GM12878 (cell line): ENCODE data around the gene EIF2S2. TPM values are rescaled to one million over a fixed set of nuclear protein-coding genes. Genes with fewer than 3 reads are reported as not detected.

Experiments used
- ATAC-seq: fragments of 200-7000 bp; cut with Tn5 transposase; 3 replicates; pipeline ENCODE4 v1.9.1; 2020; ENCODE audit warnings: mild to moderate bottlenecking, moderate library complexity
- BruUV-seq: library from RNA; stranded (reverse); fragments of 400-500 nt; replicated peaks from 2 replicates; lab custom pipeline; 2021; lab: Mats Ljungman, UMichigan
- CTCF ChIA-PET: fragments of 300-600 bp; sonication (Branson Sonifier 250); formaldehyde crosslinking; extraction: SDS; loops from one replicate; lab custom pipeline; 2021; ENCODE audit warnings: inconsistent platforms; lab: Yijun Ruan, JAX
- POLR2A ChIA-PET: fragments of 350-600 bp; formaldehyde crosslinking; extraction: SDS; loops from one replicate; lab custom pipeline; 2021; ENCODE audit warnings: inconsistent platforms; lab: Charles Lee
- RAD21 ChIA-PET: fragments of 300-600 bp; sonication (Branson Sonifier 250); formaldehyde crosslinking; loops from one replicate; lab custom pipeline; 2023; ENCODE audit warnings: antibody characterized with exemption; ENCODE audit not compliant: unreplicated experiment; lab: Charles Lee
- SMC1A ChIA-PET: fragments of 300-600 bp; sonication (Branson Sonifier 250); formaldehyde crosslinking; loops from one replicate; lab custom pipeline; 2023; ENCODE audit not compliant: unreplicated experiment, uncharacterized antibody; lab: Charles Lee
- DNase-seq: peaks from one replicate; pipeline ENCODE4 v3.0.0-alpha.2; 2011; ENCODE audit warnings: low read depth, low spot score
- FAIRE-seq: peaks from 3 replicates; lab custom pipeline; 2011; peaks lifted over from hg19 to GRCh38; lab: Jason Lieb, UNC
- H2AFZ ChIP-seq: 2 replicates; pipeline ENCODE4 v1.6.0; 2011; ENCODE audit warnings: low read depth, low read length, control low read depth; ENCODE audit not compliant: control insufficient read depth
- H3K27ac ChIP-seq: 2 replicates; pipeline ENCODE4 v1.5.1; 2011; ENCODE audit warnings: control low read depth; ENCODE audit not compliant: control insufficient read depth, insufficient read depth
- H3K27me3 ChIP-seq, 2 experiments: replicated peaks in 1 of 2; 2 replicates each; pipeline versions ENCODE4 v1.6.0 to v1.6.1; 2011; ENCODE audit warnings: low read length in 1 of 2; ENCODE audit not compliant: control insufficient read depth in 2 of 2, insufficient read depth in 2 of 2
- H3K36me3 ChIP-seq, 2 experiments: 2 replicates each; pipeline ENCODE4 v1.5.1; 2011; ENCODE audit warnings: low read length in 1 of 2; ENCODE audit not compliant: control insufficient read depth in 2 of 2, insufficient read depth in 2 of 2
- H3K4me1 ChIP-seq: 2 replicates; pipeline ENCODE4 v1.6.1; 2011; ENCODE audit warnings: mild to moderate bottlenecking, low read length, moderate library complexity, mixed read lengths; ENCODE audit not compliant: control insufficient read depth, insufficient read depth
- H3K4me2 ChIP-seq: 2 replicates; pipeline ENCODE4 v1.6.0; 2011; ENCODE audit warnings: control low read depth; ENCODE audit not compliant: control insufficient read depth, insufficient read depth
- H3K4me3 ChIP-seq: fragments of 200-600 bp; sonication (generic); 2 replicates; pipeline ENCODE4 v1.5.1; 2016
- H3K79me2 ChIP-seq: 2 replicates; pipeline ENCODE4 v1.6.0; 2011; ENCODE audit warnings: low read length; ENCODE audit not compliant: control insufficient read depth, insufficient read depth
- H3K9ac ChIP-seq: 2 replicates; pipeline ENCODE4 v1.8.0; 2011; ENCODE audit warnings: low read length, control low read depth, mixed read lengths; ENCODE audit not compliant: control insufficient read depth, insufficient read depth
- H3K9me3 ChIP-seq: replicated peaks from 3 replicates; pipeline ENCODE4 v1.5.1; 2011; ENCODE audit warnings: mild to moderate bottlenecking, low read length; ENCODE audit not compliant: control insufficient read depth, insufficient read depth
- H4K20me1 ChIP-seq: 2 replicates; pipeline ENCODE4 v1.6.0; 2011; ENCODE audit not compliant: control insufficient read depth, insufficient read depth
- FOXK2 ChIP-seq: fragments of 450-650 bp; IDR thresholded peaks from 2 replicates; pipeline ENCODE4 v1.6.1; 2017; ENCODE audit warnings: mild to moderate bottlenecking, moderate library complexity
- GABPA ChIP-seq: IDR thresholded peaks from 2 replicates; pipeline ENCODE4 v1.6.1; 2014; ENCODE audit warnings: antibody characterized with exemption, low read depth, mild to moderate bottlenecking, inconsistent platforms
- NFXL1 ChIP-seq: fragments of 450-650 bp; IDR thresholded peaks from 2 replicates; pipeline ENCODE4 v1.6.1; 2017; ENCODE audit warnings: antibody characterized with exemption, mild to moderate bottlenecking, borderline replicate concordance
- POLR2A ChIP-seq: IDR thresholded peaks from 2 replicates; pipeline ENCODE4 v1.6.1; 2011; ENCODE audit warnings: low read depth, mild to moderate bottlenecking, low read length
- WGBS: methylation state at CpG from one replicate; pipeline ENCODE4 v1.1.6; 2016; ENCODE audit warnings: low lambda C conversion rate; ENCODE audit not compliant: insufficient replicate concordance, insufficient coverage; ENCODE audit errors: missing lambda C conversion rate; 5-methylcytosine and 5-hydroxymethylcytosine counted together
- in situ Hi-C: fragments of 300-500 bp; cut with MboI; formaldehyde crosslinking; loops from 9 replicates; pipeline ENCODE4 v1.14.3; 2018; ENCODE audit warnings: mixed read lengths
- intact Hi-C: fragments of 100-400 bp; cut with micrococcal nuclease; formaldehyde crosslinking; loops from one replicate; pipeline ENCODE4 v1.14.2; 2022; ENCODE audit not compliant: unreplicated experiment
- polyA plus RNA-seq, 11 experiments: library from polyadenylated mRNA; depleted of rRNA in 4 of 11; unstranded in 6 of 11; stranded (reverse) in 5 of 11; fragments of >200 nt; fragmentation: Nextera tagmentation in 4 of 11; fragmentation: Illumina TruSeq in 1 of 11; extraction: Ambion mirVana in 4 of 11; extraction: Trizol in 1 of 11; gene quantifications; 1 replicate in 1 of 11; 2 replicates in 10 of 11; pipeline versions ENCODE4 v1.2.1 to v1.2.3, GENCODE V29; 2011 to 2016; ENCODE audit warnings: inconsistent platforms in 2 of 11, missing spikeins in 2 of 11, low read depth in 1 of 11
- total RNA-seq, 4 experiments: library from RNA; depleted of rRNA in 3 of 4; stranded (reverse); fragments of >200 nt in 3 of 4; fragmentation: Illumina TruSeq in 1 of 4; extraction: Trizol in 1 of 4; gene quantifications; 2 replicates each; pipeline versions ENCODE4 v1.2.1 to v1.2.3, GENCODE V29; 2013 to 2021
- TF ChIP-seq, protein P1 (sequence below): fragments of 150-350 bp; IDR thresholded peaks from 2 replicates; pipeline ENCODE4 v1.6.1; 2016; ENCODE audit warnings: low read depth, low read length

Gene EIF2S2
- total and polyA plus RNA-seq, 10 of the 15 experiments (the other 5 are each of a cell fraction or from before 2014, with no cell fraction given) = 60.2 to 153 (median 84.3) TPM

GRCh38 chr20:34078540-34078939 lies 33.5 kb downstream of the EIF2S2 start:
- H3K4me1 ChIP-seq = no peaks in the 10 kb centered on the region
- H3K9me3 ChIP-seq = no peaks in the 10 kb centered on the region
- 0 out of 2 replicates have a peak, but pooled peaks cover 3% of the 10 kb centered on the region for H4K20me1 ChIP-seq
- ATAC-seq = no peak
- BruUV-seq = no TSS peak
- peaks cover 32 to 43% of the 10 kb centered on the region in 2 experiments for H3K36me3 ChIP-seq
- DNase-seq = no peak
- no peak overlapping the region for H3K4me3 ChIP-seq
- intact Hi-C loops = no loop called here
- WGBS = 96% methylated on average over 5 of the region's 5 CpGs
- no peak overlapping the region for H3K27ac ChIP-seq
- FAIRE-seq = no peak
- no peaks in the 10 kb centered on the region for H3K79me2 ChIP-seq
- TF ChIP-seq GABPA (no peak), NFXL1 (no peak), POLR2A (peak; percentile 45; the same call in 1 of the 2 replicates), FOXK2 (no peak)
- TF ChIP-seq, protein P1, sequence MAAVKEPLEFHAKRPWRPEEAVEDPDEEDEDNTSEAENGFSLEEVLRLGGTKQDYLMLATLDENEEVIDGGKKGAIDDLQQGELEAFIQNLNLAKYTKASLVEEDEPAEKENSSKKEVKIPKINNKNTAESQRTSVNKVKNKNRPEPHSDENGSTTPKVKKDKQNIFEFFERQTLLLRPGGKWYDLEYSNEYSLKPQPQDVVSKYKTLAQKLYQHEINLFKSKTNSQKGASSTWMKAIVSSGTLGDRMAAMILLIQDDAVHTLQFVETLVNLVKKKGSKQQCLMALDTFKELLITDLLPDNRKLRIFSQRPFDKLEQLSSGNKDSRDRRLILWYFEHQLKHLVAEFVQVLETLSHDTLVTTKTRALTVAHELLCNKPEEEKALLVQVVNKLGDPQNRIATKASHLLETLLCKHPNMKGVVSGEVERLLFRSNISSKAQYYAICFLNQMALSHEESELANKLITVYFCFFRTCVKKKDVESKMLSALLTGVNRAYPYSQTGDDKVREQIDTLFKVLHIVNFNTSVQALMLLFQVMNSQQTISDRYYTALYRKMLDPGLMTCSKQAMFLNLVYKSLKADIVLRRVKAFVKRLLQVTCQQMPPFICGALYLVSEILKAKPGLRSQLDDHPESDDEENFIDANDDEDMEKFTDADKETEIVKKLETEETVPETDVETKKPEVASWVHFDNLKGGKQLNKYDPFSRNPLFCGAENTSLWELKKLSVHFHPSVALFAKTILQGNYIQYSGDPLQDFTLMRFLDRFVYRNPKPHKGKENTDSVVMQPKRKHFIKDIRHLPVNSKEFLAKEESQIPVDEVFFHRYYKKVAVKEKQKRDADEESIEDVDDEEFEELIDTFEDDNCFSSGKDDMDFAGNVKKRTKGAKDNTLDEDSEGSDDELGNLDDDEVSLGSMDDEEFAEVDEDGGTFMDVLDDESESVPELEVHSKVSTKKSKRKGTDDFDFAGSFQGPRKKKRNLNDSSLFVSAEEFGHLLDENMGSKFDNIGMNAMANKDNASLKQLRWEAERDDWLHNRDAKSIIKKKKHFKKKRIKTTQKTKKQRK = no peak
- no peaks in the 10 kb centered on the region for H3K27me3 ChIP-seq
- CTCF ChIA-PET = interaction anchor here (0.6 to 1.5 kb wide), 3 partner anchors 9 to 229 kb away, joined by 3 to 5 read pairs (median 4); no protein-coding TSS in a partner anchor
- H2AFZ ChIP-seq = no peak overlapping the region
- in situ Hi-C loops = no loop called here
- H3K4me2 ChIP-seq = no peak overlapping the region
- no peak overlapping the region for H3K9ac ChIP-seq
- POLR2A ChIA-PET = interaction anchor here (0.5 kb wide), 1 partner anchor 642 kb away, joined by 4 read pairs; no protein-coding TSS in a partner anchor
- SMC1A ChIA-PET = interaction anchor here (1.1 kb wide), 1 partner anchor 11 kb away, joined by 3 read pairs; no protein-coding TSS in a partner anchor
- RAD21 ChIA-PET = no interaction called here
